B cell (primary cell): Measurements from ENCODE around the gene HSD3B2.

Experiments used
- CTCF ChIP-seq: fragments of 200-600 bp; IDR thresholded peaks from one replicate; pipeline ENCODE4 v1.8.0; 2022; ENCODE audit warnings: antibody characterized with exemption, mild to moderate bottlenecking
- EZH2 ChIP-seq: IDR thresholded peaks from 2 replicates; pipeline ENCODE4 v1.6.1; 2012; ENCODE audit warnings: borderline replicate concordance, low read depth, mild to moderate bottlenecking, moderate library complexity, low read length; ENCODE audit not compliant: insufficient read depth, poor library complexity, severe bottlenecking

GRCh38 chr1:119367432-119368124 is 47.4 kb upstream of the HSD3B2 start:
- TF ChIP-seq CTCF (peak; percentile 45), EZH2 (no peak)
